Uterus (tissue), 2 donors: Measurements from ENCODE around the gene ZNF718.

Experiments
- POLR2A ChIP-seq, 2 donors: fragments of 450-650 bp; IDR thresholded peaks; one replicate each; pipeline ENCODE4 v1.6.1; 2016; ENCODE audit warnings: antibody characterized with exemption in 2 of 2, mild to moderate bottlenecking in 1 of 2, moderate library complexity in 1 of 2
- TF ChIP-seq, protein P1 (sequence below), 4 experiments: fragments of 200-600 bp in 2 of 4; fragments of 450-650 bp in 2 of 4; sonication (generic) in 2 of 4; IDR thresholded peaks; one replicate each; pipeline ENCODE4 v1.5.1; 2016 to 2019; ENCODE audit warnings: antibody characterized with exemption in 4 of 4, mild to moderate bottlenecking in 2 of 4, moderate library complexity in 1 of 4

DNA sequence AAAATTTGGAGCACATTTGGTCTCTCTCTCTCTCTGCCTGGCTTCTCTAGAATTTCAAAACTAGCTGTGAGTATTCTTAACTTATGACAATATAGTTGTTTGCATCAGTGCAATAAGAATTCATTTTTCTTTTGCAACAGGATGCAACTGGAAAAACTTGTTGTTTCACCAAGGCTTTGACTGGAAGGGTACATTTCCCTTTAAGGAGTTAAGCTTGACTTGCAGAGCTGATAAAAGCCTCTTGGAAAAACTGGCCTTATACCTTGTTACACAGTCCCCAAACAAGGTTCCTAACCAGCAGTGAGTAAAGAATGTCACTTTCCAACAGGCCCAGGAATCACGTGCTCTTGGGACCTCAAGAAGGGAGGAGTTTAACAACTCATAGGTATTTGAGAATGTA is 25.9 kb upstream of the ZNF718 start:
- TF ChIP-seq, protein P1, sequence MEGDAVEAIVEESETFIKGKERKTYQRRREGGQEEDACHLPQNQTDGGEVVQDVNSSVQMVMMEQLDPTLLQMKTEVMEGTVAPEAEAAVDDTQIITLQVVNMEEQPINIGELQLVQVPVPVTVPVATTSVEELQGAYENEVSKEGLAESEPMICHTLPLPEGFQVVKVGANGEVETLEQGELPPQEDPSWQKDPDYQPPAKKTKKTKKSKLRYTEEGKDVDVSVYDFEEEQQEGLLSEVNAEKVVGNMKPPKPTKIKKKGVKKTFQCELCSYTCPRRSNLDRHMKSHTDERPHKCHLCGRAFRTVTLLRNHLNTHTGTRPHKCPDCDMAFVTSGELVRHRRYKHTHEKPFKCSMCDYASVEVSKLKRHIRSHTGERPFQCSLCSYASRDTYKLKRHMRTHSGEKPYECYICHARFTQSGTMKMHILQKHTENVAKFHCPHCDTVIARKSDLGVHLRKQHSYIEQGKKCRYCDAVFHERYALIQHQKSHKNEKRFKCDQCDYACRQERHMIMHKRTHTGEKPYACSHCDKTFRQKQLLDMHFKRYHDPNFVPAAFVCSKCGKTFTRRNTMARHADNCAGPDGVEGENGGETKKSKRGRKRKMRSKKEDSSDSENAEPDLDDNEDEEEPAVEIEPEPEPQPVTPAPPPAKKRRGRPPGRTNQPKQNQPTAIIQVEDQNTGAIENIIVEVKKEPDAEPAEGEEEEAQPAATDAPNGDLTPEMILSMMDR (IDR thresholded peaks at IDR 0.05): no peak
- TF ChIP-seq POLR2A (IDR thresholded peaks at IDR 0.05): no peak
